Parathyroid adenoma (tissue), 2 donors: ENCODE measurements around the gene LHPP.

Source experiments
- H2AFZ ChIP-seq: fragments of 300-600 bp; sonication (generic); one replicate; pipeline ENCODE4 v1.7.0; 2017; ENCODE audit warnings: antibody characterized with exemption, mild to moderate bottlenecking
- H3K27ac ChIP-seq: fragments of 300-600 bp; sonication (generic); one replicate; pipeline ENCODE4 v1.7.0; 2017
- H3K27me3 ChIP-seq: fragments of 300-600 bp; sonication (generic); one replicate; pipeline ENCODE4 v1.7.0; 2017; ENCODE audit warnings: low read length; ENCODE audit not compliant: control insufficient read depth, insufficient read depth
- H3K36me3 ChIP-seq: fragments of 300-600 bp; sonication (generic); one replicate; pipeline ENCODE4 v1.7.0; 2017; ENCODE audit warnings: low read length; ENCODE audit not compliant: control insufficient read depth, insufficient read depth
- H3K4me1 ChIP-seq: fragments of 300-600 bp; sonication (generic); one replicate; pipeline ENCODE4 v1.7.0; 2017; ENCODE audit warnings: control low read depth
- H3K4me2 ChIP-seq: fragments of 300-600 bp; sonication (generic); one replicate; pipeline ENCODE4 v1.7.0; 2017; ENCODE audit warnings: low read length
- H3K4me3 ChIP-seq: fragments of 300-600 bp; sonication (generic); one replicate; pipeline ENCODE4 v1.7.0; 2017; ENCODE audit warnings: low read depth, low read length
- H3K79me2 ChIP-seq: fragments of 300-600 bp; sonication (generic); one replicate; pipeline ENCODE4 v1.7.0; 2017; ENCODE audit warnings: control low read depth
- H3K9ac ChIP-seq: fragments of 300-600 bp; sonication (generic); one replicate; pipeline ENCODE4 v1.7.0; 2017; ENCODE audit warnings: mild to moderate bottlenecking
- H3K9me3 ChIP-seq: fragments of 300-600 bp; sonication (generic); one replicate; pipeline ENCODE4 v1.7.0; 2017; ENCODE audit warnings: low read length; ENCODE audit not compliant: control insufficient read depth
- TF ChIP-seq, protein P1 (sequence below): fragments of 300-600 bp; sonication (generic); IDR thresholded peaks from one replicate; pipeline ENCODE4 v1.7.0; 2017; ENCODE audit warnings: antibody characterized with exemption, mild to moderate bottlenecking
- donor health status: primary hyperparathyroidism.

Gene LHPP

DNA sequence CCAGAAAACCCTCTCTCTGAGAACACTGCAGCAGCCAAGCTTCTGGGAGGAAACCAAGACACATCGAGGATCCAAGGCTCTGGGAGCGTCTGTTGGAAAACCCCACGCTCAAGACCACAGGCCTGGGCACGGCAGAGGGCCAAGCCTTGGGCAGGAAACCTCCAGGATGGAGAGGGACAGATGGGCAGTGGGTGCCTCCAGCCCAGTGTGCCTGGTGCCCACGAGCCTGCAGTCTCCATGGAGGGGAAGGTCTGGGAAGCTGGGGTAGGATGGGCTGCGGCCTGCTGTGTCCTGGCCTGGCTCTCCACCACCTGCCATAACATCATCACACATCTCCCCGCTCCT lies 186.5 kb downstream of the LHPP start:
- Histone ChIP-seq H3K9ac (peak overlapping the region; percentile 6), H3K4me2 (no peak overlapping the region), H3K36me3 (no peaks in the 10 kb centered on the region), H3K27ac (peak overlapping the region; percentile 94), H2AFZ (peak overlapping the region; percentile 22), H3K9me3 (no peaks in the 10 kb centered on the region), H3K27me3 (no peaks in the 10 kb centered on the region), H3K4me3 (no peak overlapping the region), H3K4me1 (peaks cover 61% of the 10 kb centered on the region), H3K79me2 (peaks cover 65% of the 10 kb centered on the region)
- TF ChIP-seq, protein P1, sequence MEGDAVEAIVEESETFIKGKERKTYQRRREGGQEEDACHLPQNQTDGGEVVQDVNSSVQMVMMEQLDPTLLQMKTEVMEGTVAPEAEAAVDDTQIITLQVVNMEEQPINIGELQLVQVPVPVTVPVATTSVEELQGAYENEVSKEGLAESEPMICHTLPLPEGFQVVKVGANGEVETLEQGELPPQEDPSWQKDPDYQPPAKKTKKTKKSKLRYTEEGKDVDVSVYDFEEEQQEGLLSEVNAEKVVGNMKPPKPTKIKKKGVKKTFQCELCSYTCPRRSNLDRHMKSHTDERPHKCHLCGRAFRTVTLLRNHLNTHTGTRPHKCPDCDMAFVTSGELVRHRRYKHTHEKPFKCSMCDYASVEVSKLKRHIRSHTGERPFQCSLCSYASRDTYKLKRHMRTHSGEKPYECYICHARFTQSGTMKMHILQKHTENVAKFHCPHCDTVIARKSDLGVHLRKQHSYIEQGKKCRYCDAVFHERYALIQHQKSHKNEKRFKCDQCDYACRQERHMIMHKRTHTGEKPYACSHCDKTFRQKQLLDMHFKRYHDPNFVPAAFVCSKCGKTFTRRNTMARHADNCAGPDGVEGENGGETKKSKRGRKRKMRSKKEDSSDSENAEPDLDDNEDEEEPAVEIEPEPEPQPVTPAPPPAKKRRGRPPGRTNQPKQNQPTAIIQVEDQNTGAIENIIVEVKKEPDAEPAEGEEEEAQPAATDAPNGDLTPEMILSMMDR: no peak

DNA sequence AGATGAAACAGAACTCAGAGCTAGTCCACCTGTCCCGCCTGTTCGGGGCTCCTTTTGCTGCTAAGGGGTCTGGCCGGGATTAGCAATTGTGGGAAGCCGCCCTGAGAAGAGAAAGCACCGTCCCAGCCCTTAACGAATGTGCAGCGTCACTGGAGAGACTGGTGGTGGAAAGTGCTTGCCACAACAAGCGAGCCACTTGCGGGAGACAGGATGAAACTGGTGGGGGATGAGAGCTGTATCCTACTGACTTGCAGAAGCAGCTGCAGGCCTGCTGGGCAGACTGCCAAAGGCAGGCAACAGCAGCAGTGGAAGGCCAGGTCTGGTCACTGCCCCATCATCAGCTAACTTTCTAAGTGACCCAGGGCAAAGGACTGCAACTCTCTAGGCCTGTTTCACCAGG lies 187.1 kb downstream of the LHPP start:
- Histone ChIP-seq H3K4me2 (peak overlapping the region; percentile 8), H3K4me1 (peaks cover 63% of the 10 kb centered on the region), H3K4me3 (no peak overlapping the region), H2AFZ (peak overlapping the region; percentile 43), H3K9ac (peak overlapping the region; percentile 6), H3K27me3 (no peaks in the 10 kb centered on the region), H3K9me3 (no peaks in the 10 kb centered on the region), H3K27ac (peak overlapping the region; percentile 94), H3K79me2 (peaks cover 64% of the 10 kb centered on the region), H3K36me3 (no peaks in the 10 kb centered on the region)
- TF ChIP-seq, protein P1: no peak

DNA sequence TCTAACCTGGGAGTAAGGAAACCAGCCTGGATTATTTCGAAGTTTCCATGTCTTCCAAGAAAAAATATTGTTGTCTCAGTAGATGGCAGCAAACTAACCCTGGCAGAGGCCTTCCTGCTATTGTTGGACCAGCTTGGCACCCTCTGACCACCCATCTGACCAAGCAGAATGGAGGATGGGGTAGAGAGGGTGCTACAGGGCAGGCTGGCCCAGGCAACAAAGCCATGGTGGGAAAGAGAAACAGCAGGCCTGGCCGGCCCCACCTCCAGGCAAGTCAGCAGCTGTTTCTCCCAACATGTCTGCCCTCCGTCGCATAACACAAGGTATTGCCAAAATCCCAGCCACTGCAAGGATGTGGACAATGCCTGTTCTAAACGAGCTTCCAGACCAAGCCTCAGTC lies 187.6 kb downstream of the LHPP start:
- H3K27ac ChIP-seq: peak overlapping the region; percentile 94
- no peak overlapping the region for H3K4me2 ChIP-seq
- H3K36me3 ChIP-seq: no peaks in the 10 kb centered on the region
- no peaks in the 10 kb centered on the region for H3K27me3 ChIP-seq
- no peak overlapping the region for H3K4me3 ChIP-seq
- H3K9ac ChIP-seq: no peak overlapping the region
- H3K4me1 ChIP-seq: peaks cover 62% of the 10 kb centered on the region
- TF ChIP-seq, protein P1: peak; percentile 23
- peak overlapping the region; percentile 0 for H2AFZ ChIP-seq
- peaks cover 61% of the 10 kb centered on the region for H3K79me2 ChIP-seq
- no peaks in the 10 kb centered on the region for H3K9me3 ChIP-seq

DNA sequence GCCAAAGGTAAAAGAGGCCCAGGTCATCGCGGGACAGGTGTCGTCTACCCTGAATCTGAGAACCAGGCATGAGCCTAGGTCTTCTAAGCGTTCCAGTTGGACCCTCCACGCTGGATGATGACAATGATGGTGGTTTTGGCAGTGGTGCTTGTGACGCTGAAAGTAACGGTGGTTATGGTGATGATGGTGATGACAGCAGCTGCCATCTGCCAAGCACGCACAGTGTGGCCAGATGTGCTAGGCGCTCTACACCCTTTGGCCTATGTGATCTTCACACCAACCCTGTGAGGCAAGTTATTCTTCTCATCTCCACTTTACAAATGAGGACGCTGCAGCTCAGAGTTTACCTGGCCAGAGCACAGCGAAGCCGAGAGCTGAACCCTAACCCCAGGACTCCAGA lies 188.6 kb downstream of the LHPP start:
- Histone ChIP-seq H3K27me3 (no peaks in the 10 kb centered on the region), H3K36me3 (no peaks in the 10 kb centered on the region), H3K4me2 (no peak overlapping the region), H3K27ac (peak overlapping the region; percentile 94), H3K9me3 (no peaks in the 10 kb centered on the region), H3K9ac (no peak overlapping the region), H3K4me3 (no peak overlapping the region), H3K79me2 (peaks cover 59% of the 10 kb centered on the region), H2AFZ (no peak overlapping the region), H3K4me1 (peaks cover 51% of the 10 kb centered on the region)
- TF ChIP-seq, protein P1: no peak

DNA sequence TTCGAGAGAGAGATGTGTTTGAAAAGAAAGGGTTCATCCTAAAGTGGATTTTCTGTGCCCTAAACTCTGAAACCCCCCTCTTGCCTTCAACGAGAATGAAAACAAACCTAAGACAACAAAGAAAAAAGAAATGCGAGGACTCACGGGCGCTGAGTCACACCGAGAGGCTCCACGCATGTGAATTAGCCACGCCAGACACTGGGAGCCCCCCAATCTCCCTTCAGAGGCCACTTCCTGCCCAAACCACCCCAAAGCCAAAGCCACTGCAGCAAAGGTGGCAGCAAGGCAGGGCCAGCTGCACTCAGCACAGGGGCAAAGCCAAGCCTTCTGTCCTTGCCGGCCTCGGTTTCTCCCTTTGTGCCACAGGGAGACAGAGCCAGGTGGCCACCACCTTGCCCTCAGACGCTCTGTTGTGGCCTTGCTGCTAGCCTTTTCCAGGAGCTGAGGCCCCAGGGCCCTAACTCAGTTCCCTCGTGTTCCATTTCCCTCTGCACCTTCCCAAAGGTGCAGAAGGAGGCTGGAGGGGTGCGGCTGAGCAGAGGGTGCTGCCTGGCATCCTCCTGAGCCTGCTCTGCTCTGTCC lies 189.3 kb downstream of the LHPP start:
- H3K4me1 ChIP-seq: peaks cover 45% of the 10 kb centered on the region
- H3K79me2 ChIP-seq: peaks cover 63% of the 10 kb centered on the region
- H3K9ac ChIP-seq: no peak overlapping the region
- no peak overlapping the region for H2AFZ ChIP-seq
- no peaks in the 10 kb centered on the region for H3K9me3 ChIP-seq
- H3K36me3 ChIP-seq: no peaks in the 10 kb centered on the region
- H3K4me3 ChIP-seq: no peak overlapping the region
- H3K27me3 ChIP-seq: no peaks in the 10 kb centered on the region
- no peak overlapping the region for H3K4me2 ChIP-seq
- TF ChIP-seq, protein P1: no peak
- H3K27ac ChIP-seq: peak overlapping the region; percentile 94
